HG03039 (cell line): Measurements from ENCODE around the gene MAML3.

Source experiments
- ATAC-seq: cut with Tn5 transposase; IDR thresholded peaks from one replicate; pipeline ENCODE4 v1.9.1; 2021; ENCODE audit warnings: mild to moderate bottlenecking, moderate library complexity; ENCODE audit not compliant: unreplicated experiment

MAML3 gene

DNA sequence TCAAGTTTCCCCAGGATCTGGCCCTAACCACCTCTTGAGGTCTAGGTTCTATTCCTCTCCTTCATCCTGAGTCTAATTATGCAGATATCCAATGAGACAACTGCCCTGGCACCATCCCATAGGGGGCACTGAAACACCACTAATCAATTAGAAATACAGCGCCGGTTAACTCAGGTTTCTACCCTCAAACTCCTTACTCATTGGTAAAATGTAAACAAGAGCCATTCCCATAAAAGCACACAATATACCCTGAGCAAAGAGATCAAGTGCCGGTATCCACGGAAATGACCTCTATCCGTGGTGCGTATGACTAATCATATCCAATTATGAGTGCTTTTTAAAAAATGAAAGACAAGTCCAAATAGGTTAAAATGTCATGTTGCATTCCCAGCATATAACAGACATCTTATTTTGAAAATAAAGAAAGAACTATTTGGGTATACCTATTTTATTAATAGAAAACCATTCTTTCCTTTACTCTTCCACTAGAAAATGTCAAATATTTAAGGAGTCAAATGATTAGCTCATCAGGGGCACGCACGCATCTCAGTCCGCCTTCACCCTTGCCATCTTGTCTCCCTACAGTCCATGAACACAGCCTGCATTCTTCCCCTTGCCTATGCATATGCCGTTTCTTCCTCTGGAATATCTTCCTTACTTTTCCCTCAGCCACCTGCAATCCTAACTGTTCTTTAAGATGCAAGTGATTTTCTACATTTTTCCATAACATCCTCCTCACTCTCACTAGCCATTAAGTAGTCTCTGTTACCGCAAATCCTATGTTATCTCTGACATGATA, 141.1 kb downstream of the MAML3 start:
- no peak for ATAC-seq

DNA sequence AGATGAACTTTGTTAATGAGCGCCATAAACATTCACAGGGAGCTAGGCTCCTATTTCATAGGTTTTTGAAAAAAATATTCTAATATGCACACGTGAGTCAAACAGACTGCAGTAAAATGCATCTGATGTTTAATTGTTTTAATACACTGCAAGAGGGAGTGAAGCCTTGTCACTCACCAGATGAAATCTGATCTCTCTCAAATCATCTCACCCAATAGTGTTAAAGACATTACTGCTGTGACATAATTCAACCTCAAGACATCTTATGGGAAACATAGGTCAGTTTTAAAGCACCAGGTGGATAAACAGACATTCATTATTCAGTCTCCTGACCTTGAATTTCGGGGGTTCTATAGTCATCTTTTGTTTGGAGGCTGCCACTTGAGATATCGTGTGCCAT, 148.3 kb downstream of the MAML3 start:
- ATAC-seq: no peak

DNA sequence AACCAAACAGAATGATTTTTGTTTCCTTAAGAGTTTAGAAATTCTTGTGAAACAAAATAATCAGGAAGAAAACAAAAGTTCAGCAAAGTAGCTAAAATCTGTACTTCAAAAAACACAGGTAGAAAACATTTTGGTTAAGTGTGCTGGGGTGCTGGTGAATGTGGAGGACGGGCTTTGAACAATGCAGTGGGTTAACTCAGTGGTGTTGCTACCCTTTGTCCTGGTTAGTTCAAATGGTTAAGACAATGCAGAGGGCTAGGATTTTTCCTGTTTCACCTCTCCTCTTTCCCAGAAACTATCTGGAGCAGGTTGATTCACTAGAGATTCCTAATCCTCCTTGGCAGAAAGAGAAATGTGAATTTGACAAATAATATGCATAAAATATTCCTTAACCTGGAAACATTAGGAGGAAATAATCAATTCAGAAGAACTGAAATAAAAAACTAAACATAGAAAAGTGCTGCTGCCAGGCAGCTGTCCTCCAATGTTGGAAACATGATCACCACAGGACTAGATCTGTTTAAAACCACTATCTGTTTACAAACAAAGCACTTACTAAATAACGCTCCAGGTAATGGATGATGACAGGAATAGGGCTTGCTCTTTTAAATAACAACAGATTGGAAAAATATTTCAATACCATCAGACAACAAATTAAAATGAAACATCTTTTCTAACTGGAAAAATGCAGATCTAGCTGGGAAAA, 148.9 kb downstream of the MAML3 start:
- no peak for ATAC-seq

DNA sequence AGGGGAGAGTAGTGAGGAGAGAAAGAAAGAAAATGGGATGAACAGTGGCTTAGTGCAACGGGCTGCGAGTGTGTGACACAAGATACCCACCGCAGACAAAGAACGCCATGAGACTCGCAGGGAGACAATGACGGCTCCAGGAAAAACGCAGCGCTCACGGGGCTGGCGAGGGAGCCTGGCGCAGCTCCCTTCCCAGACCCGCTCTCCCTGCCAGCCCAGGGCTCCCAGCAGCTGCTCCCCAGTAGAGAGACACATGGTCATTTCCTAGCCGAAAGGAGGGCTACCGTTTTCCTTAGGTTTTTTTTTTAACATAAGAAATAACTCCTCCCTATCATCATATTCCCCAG, 149.5 kb downstream of the MAML3 start:
- no peak for ATAC-seq

DNA sequence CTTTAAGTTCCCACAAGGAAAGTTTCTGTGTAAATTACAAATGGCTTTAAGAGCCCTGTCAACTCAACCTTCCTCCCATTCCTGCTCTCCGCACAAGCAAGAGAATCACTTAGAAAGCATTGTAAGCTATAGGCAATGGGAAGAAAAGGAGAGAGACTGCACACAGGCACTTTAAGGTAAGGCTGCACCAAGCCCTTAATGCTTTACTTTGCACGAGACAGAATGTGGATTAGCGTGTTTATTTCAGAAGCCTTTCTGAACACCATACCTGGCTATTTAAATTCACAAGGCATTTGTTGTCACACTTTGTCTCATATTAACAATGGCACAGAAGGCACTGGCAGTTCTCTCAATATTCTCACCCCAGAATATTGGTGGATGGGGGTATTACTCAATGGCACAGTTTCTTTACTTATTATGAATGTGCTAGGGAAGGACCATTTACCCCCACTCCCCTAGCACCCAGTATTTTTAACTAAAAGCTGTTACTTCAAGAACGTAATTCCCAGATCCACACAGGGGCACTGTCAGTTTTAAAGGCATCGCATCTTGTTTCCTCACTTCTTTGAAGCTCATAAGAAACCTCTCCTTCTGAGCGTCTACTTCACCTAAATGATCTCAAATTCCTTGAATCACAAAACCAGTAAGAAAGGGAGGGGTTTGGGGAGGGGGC, 150.0 kb downstream of the MAML3 start:
- ATAC-seq: no peak

DNA sequence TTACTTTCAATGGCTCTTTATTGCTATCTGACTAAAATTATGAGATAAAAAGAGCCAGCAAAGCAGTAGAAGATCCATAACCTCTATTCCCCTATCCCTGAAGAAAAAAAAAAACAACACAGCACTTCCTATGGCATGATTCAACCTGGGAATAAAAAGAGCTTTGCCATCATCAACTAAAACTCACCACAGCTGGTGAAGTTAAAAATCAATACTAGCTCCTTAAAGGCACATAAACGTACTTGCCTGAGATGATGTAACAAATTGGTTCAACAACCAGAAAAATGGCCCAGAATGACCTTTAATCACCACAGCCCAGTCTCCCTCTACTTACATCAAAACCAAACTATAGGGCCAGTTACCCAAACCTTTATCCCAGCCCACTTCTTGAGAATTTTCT, 153.8 kb downstream of the MAML3 start:
- ATAC-seq: no peak

DNA sequence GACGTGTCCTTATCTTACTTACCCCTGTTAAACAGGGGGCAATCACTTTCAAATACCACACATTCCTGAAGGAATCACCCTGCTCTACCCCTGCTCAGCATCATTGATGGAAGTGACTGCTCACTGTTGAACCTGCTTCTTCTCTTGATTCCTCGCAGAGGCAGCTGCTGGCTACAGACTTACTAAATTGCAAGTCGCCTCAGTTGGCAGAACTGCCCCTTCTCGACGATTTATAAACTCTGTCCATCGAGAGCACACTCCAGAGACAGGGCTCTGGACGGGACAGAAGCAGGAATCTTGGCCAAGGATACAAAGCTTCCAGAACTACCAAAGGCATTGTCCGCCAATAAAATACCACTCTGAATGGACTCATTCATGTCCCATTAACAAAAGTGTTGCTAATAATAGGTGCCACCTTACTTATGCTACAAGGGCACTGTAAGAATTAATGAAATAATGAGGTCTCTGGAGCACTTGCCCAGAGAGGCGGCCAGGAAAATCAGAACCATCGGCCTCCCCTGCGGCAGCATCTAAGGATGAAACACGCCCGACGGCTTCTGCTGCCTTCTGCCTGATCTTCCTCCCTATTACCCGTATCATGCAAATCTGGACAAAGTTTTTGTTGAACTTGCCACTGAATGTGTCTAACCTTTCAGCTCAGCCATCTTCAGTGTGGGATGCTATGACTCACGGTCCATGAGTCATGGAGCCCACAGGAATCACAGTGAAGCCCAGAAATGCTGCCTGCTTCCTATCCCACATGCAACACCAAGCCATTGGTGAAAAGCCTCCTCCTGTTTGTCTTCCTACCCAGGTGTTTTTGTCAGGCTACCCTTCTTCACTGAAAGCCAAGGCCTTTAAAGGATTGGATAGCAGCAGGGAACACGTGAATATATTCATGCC, 164.9 kb downstream of the MAML3 start:
- no peak for ATAC-seq

DNA sequence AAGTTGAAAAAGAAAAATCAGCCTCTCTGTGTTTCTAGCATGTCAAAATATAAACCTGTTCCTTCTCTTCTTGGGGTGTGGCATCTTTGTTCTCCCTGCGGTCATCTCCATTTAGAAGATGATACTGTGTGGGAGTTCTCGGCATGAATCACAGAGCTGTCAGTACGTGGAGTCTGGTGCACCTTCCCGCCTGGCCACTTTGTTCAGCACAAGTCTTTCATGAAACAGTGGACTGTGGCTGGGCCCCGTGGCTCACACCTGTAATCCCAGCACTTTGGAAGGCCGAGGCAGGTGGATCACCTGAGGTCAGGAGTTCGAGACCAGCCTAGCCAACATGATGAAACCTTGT, 166.5 kb downstream of the MAML3 start:
- no peak for ATAC-seq

DNA sequence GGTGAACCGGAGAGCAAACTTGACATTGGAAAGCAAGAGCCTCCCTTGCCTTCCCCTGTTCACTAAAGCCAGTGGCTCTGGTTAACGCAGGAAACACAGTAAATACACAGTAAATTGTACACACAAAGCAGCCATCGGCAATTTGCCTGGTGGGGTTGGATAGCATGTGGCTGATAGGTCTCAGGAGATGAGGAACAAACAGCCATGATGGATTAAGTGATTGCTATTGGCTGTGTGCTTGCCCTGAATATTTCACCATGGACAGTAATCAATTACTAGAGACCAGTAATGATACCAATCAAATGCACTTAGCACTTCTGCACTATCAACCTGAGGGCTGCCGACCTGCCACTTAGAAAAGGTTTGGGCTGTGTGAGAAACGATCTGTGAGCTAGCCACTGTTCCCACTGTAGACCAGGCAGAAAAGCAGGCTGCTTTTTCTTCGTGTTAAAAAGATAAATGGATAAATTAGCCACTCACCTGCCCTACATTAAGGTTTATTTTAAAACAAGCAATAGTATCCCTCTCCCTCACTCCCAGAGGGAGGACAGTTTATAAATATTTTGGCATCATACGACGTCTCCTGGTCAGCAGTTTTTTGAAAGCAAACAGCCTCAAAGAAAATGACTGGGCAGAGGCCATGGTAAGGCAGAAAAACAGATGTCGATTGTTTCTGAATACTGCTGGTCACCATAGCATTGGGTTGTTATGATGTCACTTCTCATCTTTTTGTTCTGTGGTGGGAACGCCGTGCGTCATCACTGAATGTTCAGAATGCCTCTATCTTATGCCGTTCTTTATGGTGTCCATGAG, 167.1 kb downstream of the MAML3 start:
- no peak for ATAC-seq

DNA sequence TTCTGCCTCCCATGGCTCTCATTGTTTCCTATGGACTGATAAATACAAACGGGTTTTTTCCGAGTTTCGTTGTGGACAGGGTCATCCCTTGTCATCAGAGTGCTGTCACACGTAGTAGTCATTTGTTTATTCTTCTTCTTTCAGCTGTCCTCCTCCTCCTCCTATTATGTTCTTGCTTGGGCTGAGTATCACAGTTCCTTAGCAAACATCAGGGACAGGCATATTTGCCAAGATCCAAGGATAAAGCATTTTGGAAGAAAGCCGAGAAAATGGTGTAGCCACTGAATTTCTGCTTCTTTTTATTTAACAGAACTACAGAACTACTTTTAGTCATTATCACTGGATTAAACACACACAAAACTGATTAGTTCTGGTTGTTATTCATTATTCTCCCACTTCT, 167.9 kb downstream of the MAML3 start:
- no peak for ATAC-seq

DNA sequence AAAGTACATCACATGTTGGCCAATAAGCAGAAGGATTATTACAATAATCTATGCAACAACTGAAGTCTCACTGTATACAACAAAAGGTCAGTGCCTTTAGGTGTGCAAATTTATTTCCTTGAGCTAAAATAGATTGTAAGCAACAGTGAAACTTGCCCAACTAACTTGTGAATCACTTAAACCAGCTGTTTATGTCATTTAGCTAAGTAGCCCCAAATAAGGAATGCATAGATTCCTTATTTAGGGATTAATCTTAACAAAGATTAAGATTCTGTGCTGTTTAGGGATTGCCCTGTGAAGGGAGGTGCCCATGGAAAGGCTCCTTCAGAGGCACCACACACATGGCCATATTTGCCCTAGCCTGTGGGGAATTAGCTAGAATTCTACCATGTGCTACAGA, 168.6 kb downstream of the MAML3 start:
- ATAC-seq: no peak

DNA sequence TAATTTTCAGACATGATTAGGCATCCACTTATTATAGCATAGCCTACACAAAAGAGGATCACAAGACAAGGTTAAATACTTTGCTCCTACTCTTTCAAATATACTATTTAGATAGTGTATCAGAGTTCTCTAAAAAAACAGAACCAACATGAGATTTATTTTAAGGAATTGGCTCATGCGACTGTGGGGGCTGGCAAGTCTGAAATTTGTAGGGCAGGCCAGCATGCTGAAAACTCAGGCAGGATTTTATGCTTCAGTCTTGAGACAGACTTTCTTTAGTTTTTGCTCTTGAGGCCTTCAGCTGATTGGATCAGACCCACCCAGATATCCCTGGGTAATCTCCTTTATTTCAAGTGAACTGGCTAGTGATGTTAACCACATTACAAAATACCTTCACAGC, 169.5 kb downstream of the MAML3 start:
- ATAC-seq: no peak

DNA sequence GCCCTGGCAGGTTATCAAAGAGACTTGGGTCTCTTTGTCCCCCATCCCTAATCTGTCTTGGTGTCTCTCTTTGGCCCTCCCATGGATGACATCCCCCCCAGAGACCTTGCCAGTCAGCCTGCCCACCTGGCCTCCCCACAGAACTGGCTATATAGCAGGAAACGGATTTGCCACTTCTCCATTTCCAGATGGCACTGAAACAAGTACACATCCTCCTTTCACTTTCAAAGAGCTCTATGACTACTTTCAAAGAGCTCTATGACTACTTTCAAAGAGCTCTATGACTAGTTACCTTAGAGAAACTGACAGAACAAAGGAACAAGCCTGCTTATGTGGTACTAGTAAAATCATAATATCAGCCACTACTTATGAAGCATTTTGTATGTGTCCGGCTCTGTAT, 175.3 kb downstream of the MAML3 start:
- peak; percentile 94 for ATAC-seq

DNA sequence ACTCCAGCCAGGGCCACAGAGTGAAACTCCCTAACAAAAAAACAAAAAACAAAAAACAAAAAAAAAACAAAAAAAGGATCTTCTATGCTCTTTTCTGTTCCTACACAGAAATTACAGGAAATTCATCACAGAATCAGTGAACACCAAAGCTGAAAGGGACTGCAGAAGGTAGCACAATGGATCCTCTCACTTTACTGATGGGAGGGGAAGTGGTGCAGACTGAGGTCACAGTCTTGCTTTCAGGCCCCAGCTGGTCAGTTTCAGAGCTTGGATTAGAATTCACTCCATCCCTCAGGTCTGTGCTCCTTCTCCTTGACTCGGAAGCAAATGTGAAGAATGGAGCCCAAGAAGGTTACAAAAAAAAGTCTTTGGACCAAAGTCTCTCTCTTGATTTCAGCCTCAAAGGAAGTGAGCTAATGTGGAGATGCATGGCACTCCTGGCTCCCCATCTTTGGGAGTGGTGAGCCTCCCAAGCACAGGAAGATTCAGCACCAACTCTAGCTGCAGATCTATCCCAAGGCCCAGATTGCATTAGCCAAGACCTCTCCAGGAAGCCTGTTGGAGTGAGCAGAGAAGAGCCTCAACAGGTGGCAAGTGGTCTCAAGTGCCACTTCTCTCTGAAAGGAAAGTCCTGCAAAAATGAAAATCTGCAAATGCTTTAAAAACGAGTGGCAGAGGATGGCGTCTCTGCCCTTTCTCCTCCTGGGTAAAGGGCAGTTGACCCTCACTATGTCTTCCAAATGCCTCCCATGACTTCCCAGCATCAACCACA, 176.0 kb downstream of the MAML3 start:
- ATAC-seq: peak; percentile 35

DNA sequence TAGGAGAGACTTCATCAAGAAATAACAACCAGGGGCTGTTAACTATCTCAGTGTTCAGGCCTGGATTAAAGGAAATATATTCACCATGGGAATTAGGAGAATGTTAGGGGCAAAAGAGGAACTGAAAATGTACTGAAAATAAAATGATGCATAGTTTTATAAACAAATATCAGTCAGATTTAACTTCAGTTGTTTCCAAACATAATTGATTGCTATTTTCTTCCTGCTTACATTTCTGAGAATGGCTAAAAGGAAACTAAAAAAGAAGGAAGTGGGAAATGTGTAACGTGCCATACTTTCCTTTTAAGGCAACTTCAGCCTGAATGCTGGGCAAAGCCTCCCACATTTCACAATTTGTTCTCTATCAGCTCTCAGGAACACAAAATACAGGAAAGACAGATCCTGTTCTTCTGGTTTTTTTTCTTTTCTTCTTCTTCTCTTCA, 178.1 kb downstream of the MAML3 start:
- ATAC-seq: no peak

DNA sequence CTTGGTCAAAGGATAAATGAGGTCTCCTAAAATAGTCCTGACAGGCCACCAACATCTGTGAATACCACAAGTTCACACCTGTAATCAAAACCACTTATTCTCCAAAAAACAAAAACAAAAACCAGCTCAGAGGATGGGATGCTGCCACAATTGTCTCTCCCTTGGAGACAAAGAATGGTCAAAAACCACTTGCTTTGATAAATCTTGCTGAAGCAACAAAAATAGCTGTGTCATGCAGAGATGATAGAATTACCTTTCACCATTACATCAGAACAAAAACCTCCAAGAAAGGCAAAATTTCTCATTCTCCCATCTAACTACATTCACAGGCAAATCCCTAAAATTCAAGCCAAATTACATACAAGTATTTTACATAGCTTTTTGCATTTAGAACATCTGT, 180.4 kb downstream of the MAML3 start:
- ATAC-seq: no peak

DNA sequence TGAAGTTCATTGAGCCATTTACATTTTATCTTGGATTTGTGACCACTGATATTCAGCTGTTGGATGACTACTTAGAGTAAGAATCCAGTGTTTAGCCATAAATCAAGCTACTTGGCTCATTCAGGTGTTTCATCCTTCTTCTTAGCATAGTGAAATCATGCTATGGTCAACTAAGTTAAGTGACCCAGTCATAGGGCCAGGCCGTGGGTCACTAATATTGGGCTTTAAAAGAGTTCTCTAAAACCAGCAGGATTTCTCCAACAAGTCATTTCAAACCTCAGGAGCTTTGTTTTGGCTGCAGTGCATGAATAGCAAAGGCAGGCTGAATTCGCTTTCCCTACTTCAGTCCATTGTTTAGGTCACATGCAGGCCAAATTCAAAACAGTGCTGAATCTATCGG, 181.0 kb downstream of the MAML3 start:
- ATAC-seq: no peak

DNA sequence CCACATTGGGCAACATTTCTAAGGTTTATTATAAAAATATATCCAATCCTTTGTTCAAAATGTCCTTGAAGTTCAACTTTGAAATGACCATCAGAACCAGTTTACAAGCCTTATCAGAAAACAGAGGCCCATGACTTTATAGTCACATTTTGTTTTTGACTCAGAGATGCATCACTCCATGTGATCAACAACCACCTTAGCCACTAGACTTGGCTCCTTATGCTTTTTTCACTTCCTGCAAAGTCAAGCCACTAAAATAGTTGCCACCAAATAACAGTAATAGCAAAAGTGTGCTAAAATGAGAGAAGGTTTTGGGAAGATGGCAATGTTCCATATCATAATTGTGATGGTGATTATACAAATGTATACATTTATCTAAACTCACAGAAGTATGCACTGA, 181.7 kb downstream of the MAML3 start:
- no peak for ATAC-seq

DNA sequence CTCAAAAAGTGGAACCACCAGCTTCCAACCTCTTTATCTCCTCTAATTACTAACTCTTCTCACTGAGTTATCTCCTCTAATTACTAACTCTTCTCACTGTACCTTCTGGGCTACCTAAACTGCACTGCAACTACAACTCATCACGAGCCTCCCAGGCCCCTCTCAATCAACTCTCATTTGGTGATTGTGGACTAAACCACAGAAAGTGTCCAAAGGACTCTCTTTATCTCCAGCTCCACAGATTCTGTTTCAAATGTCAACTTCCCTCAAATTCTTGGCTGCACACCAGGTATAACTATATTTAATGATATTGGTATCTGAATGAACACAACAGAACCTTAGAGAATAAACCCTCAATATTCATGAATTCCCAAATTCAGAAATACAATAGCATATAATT, 182.9 kb downstream of the MAML3 start:
- ATAC-seq: no peak
